CD4-positive, alpha-beta T cell (primary cell): ENCODE data around the gene DVL2. TPM values are rescaled to one million over a fixed set of nuclear protein-coding genes. Genes with fewer than 3 reads are reported as not detected.

Experiments used
- ATAC-seq: fragments of 200-7000 bp; cut with Tn5 transposase; one replicate; pipeline ENCODE4 v1.10.0; 2022; ENCODE audit warnings: mild to moderate bottlenecking; ENCODE audit not compliant: poor library complexity
- CTCF ChIA-PET: fragments of 350-600 bp; sonication (Branson Sonifier 250); formaldehyde crosslinking; loops from one replicate; lab custom pipeline; 2021; ENCODE audit warnings: antibody characterized with exemption, inconsistent platforms; lab: Charles Lee
- POLR2A ChIA-PET: fragments of 350-600 bp; sonication (Branson Sonifier 250); formaldehyde crosslinking; loops from one replicate; lab custom pipeline; 2021; ENCODE audit warnings: antibody characterized with exemption, inconsistent platforms; lab: Charles Lee
- DNase-seq, 14 experiments: peaks; one replicate each; pipeline ENCODE4 v3.0.0-alpha.2; 2013 to 2020; ENCODE audit warnings: mixed read lengths in 2 of 14
- H3K27ac ChIP-seq, 2 donors: one replicate each; pipeline versions ENCODE4 v1.5.1 to v1.7.0; 2013; ENCODE audit warnings: low read length in 2 of 2, low read depth in 1 of 2, mild to moderate bottlenecking in 1 of 2
- H3K27me3 ChIP-seq, 2 experiments: 1 replicate in 1 of 2; 2 replicates in 1 of 2; pipeline versions ENCODE4 v1.6.1 to v1.7.0; 2013; ENCODE audit warnings: low read length in 2 of 2, control low read depth in 1 of 2, mild to moderate bottlenecking in 1 of 2, moderate library complexity in 1 of 2; ENCODE audit not compliant: insufficient read depth in 2 of 2, control insufficient read depth in 1 of 2
- H3K36me3 ChIP-seq: one replicate; pipeline ENCODE4 v1.6.1; 2013; ENCODE audit warnings: low read length, control low read depth; ENCODE audit not compliant: insufficient read depth
- H3K4me1 ChIP-seq: one replicate; pipeline ENCODE4 v1.6.1; 2013; ENCODE audit warnings: low read length, control low read depth; ENCODE audit not compliant: insufficient read depth
- H3K4me3 ChIP-seq: one replicate; pipeline ENCODE4 v1.5.1; 2013; ENCODE audit warnings: mild to moderate bottlenecking, low read length, moderate library complexity
- H3K9me3 ChIP-seq, 2 experiments: 1 replicate in 1 of 2; 2 replicates in 1 of 2; pipeline versions ENCODE4 v1.6.1 to v1.7.0; 2013; ENCODE audit warnings: low read length in 2 of 2, mild to moderate bottlenecking in 2 of 2, control low read depth in 1 of 2, moderate library complexity in 1 of 2; ENCODE audit not compliant: control insufficient read depth in 1 of 2, insufficient read depth in 1 of 2
- H3K27ac Mint-ChIP-seq: one replicate; pipeline ENCODE4 v1.8.0; 2020; ENCODE audit warnings: mixed read lengths
- H3K27me3 Mint-ChIP-seq: one replicate; pipeline ENCODE4 v1.8.0; 2021; ENCODE audit warnings: mixed read lengths
- H3K36me3 Mint-ChIP-seq: one replicate; pipeline ENCODE4 v1.8.0; 2021; ENCODE audit warnings: low read depth, mixed read lengths
- H3K4me1 Mint-ChIP-seq: one replicate; pipeline ENCODE4 v1.8.0; 2021; ENCODE audit warnings: low read depth, mixed read lengths
- H3K4me3 Mint-ChIP-seq: one replicate; pipeline ENCODE4 v1.8.0; 2020; ENCODE audit warnings: mild to moderate bottlenecking, mixed read lengths
- H3K9me3 Mint-ChIP-seq: one replicate; pipeline ENCODE4 v1.8.0; 2020; ENCODE audit warnings: mixed read lengths
- intact Hi-C, 2 experiments: fragments of 100-400 bp; cut with DNase I in 1 of 2; cut with micrococcal nuclease in 1 of 2; formaldehyde crosslinking; loops; one replicate each; pipeline versions ENCODE4 v1.15.1 to v1.9.0; 2023 to 2025; cut with DNase I, micrococcal nuclease
- total RNA-seq, 174 experiments: library from RNA in 2 of 174; stranded (reverse) in 2 of 174; gene quantifications; one replicate each; pipeline ENCODE4 v1.2.3 and lab custom pipeline; 2021 to 2026
- TF ChIP-seq, protein P1 (sequence below): fragments of 200-600 bp; IDR thresholded peaks from one replicate; pipeline ENCODE4 v1.8.0; 2022; ENCODE audit warnings: antibody characterized with exemption, mild to moderate bottlenecking

Gene DVL2
- total RNA-seq, 2 experiments from 2014 or later = 40.9 to 41.3 TPM

DNA sequence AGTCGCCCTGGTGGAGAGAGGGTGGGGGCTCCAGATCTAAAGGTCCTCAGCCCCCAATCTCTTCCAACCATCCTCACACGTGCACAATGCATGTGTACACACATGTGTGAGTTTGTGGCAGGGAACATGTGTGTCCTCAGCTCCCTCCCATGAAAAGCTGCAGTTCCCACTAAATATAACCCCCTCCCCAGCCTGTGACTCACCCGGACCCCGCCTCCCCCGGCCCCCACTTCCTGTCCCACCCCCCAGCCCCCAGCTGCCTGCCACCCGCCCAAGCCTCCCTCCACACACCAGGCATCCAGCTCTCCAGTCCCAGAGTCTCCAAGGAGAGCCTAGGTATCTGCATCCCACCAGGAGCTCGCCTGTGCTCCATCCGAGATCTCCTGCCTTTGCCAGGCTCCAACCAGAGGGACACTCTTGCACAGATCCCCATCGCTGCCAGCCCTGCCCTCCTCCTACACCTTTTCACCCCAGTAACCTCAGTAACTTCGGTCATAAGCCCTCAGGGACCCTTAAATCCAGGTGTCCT, 18.6 kb downstream of the DVL2 start:
- Mint-ChIP-seq H3K9me3 (no peaks in the 10 kb centered on the region), H3K4me3 (peak overlapping the region; percentile 93), H3K36me3 (no peaks in the 10 kb centered on the region), H3K27me3 (peaks cover 5% of the 10 kb centered on the region), H3K4me1 (peaks cover 73% of the 10 kb centered on the region), H3K27ac (peak overlapping the region; percentile 93)
- DNase-seq = peak in 4 of 14 experiments; percentile 21 to 64 (median 46)
- ChIA-PET POLR2A (interaction anchor here (0.9 to 13.1 kb wide), 2 partner anchors 22 to 471 kb away, joined by 3 to 234 read pairs; partner anchors contain the start of genes DVL2, GABARAP, PHF23 and TP53), CTCF (interaction anchor here (2.7 kb wide), 1 partner anchor 10 kb away, joined by 13 read pairs; no protein-coding TSS in a partner anchor)
- Histone ChIP-seq H3K27ac (peak overlapping the region; percentile 85 to 99), H3K27me3 (no peaks in the 10 kb centered on the region), H3K4me3 (no peak overlapping the region), H3K36me3 (no peaks in the 10 kb centered on the region), H3K4me1 (peaks cover 80% of the 10 kb centered on the region), H3K9me3 (no peaks in the 10 kb centered on the region)
- TF ChIP-seq, protein P1, sequence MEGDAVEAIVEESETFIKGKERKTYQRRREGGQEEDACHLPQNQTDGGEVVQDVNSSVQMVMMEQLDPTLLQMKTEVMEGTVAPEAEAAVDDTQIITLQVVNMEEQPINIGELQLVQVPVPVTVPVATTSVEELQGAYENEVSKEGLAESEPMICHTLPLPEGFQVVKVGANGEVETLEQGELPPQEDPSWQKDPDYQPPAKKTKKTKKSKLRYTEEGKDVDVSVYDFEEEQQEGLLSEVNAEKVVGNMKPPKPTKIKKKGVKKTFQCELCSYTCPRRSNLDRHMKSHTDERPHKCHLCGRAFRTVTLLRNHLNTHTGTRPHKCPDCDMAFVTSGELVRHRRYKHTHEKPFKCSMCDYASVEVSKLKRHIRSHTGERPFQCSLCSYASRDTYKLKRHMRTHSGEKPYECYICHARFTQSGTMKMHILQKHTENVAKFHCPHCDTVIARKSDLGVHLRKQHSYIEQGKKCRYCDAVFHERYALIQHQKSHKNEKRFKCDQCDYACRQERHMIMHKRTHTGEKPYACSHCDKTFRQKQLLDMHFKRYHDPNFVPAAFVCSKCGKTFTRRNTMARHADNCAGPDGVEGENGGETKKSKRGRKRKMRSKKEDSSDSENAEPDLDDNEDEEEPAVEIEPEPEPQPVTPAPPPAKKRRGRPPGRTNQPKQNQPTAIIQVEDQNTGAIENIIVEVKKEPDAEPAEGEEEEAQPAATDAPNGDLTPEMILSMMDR = no peak
- ATAC-seq = no peak
- intact Hi-C loops = loop anchor here in 1 of 2 experiments (5.0 kb wide), 1 partner anchor 37 kb away; the partner anchor contains the start of genes CTDNEP1 and ELP5

DNA sequence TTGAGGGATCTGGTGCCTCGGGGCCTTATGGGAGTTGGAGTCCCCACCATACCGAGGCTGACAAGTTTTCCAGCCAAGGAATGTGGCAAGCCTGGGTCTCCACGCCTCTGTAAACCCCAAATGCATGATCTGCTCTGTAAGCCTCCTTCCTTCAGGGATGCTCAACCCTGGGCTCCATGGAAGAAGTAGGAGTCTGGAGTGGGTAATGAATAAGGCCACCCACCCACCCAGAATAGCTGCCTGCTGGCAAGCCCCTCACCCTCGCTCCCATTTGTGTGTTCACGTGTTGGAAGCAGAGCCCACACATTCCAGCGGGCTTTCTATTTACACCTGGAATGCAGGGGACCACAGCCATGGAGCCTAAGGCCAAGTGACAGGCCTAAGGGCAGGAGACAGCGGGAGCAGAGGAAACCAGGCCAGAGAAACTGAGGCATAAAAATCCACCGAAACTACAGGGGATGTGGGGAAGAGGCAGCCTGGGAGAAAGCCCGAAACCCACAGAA, 19.1 kb downstream of the DVL2 start:
- intact Hi-C loops = loop anchor here in 1 of 2 experiments (5.0 kb wide), 1 partner anchor 37 kb away; the partner anchor contains the start of genes CTDNEP1 and ELP5
- Mint-ChIP-seq H3K9me3 (no peaks in the 10 kb centered on the region), H3K27ac (peak overlapping the region; percentile 93), H3K4me1 (peaks cover 70% of the 10 kb centered on the region), H3K36me3 (no peaks in the 10 kb centered on the region), H3K27me3 (peaks cover 5% of the 10 kb centered on the region), H3K4me3 (peak overlapping the region; percentile 93)
- POLR2A ChIA-PET = interaction anchor here (0.9 to 13.1 kb wide), 6 partner anchors 10 to 471 kb away, joined by 3 to 234 read pairs (median 5); partner anchors contain the start of genes CTDNEP1, DVL2, ELP5 and GABARAP
- H3K9me3 ChIP-seq = no peaks in the 10 kb centered on the region
- DNase-seq = no peak
- ATAC-seq = no peak
- peak overlapping the region; percentile 64 for H3K4me3 ChIP-seq
- TF ChIP-seq, protein P1 = peak; percentile 0
- peaks cover 75% of the 10 kb centered on the region for H3K4me1 ChIP-seq
- no peaks in the 10 kb centered on the region for H3K36me3 ChIP-seq
- H3K27me3 ChIP-seq = no peaks in the 10 kb centered on the region
- CTCF ChIA-PET = interaction anchor here (1.0 to 2.7 kb wide), 6 partner anchors 10 to 217 kb away, joined by 3 to 13 read pairs (median 4); partner anchors contain the start of genes CTDNEP1, DVL2 and ELP5
- H3K27ac ChIP-seq = peak overlapping the region; percentile 85 to 99

DNA sequence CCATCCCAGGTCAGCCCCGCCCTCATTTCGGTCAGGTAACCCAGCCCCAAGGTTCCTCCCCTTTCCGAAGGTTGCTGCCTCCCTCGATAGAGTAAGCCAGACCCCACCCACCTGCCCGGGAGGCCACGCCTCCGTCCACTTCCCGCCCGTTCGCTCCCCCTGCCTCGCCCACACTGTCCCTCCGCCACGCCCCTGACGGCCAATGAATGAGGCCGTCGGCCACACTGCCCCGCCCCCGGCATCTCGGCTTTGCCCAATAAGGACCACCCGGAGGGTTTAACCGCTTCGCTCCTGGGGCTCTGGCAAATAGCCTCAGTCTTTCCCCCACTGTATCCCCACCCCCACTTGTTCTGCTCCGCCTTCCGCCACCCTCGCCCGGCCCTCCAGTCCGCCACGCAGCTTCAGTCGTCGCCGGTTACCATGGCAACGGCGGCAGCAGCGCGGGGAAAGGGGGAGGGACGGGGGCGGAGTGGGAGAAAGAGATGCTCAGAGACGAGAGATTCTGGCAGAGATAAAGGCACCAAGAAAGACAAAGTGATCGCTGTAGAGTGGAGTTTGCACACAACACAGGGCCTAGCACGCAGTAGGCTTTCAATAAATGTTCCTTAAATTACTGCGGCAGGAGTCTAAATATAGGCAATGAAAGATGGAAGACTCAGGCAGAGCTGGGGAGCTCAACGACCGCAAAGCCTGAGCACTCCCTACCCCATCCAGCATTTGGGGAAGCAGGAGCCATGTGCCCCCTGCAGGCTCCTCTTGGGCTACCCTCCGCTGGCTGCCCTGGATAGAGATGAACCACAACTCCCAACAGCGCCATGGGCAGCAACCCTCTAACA, 19.8 kb downstream of the DVL2 start:
- peak overlapping the region; percentile 85 to 99 for H3K27ac ChIP-seq
- DNase-seq = peak; percentile 97 to 100 (median 99)
- ChIA-PET CTCF (interaction anchor here (0.8 to 2.7 kb wide), 9 partner anchors 9 to 218 kb away, joined by 3 to 13 read pairs (median 4); partner anchors contain the start of genes CTDNEP1, DVL2, ELP5 and GABARAP), POLR2A (interaction anchor here (0.7 to 13.1 kb wide), 9 partner anchors 9 to 1074 kb away, joined by 3 to 234 read pairs (median 5); partner anchors contain the start of genes ACAP1, CTDNEP1, DVL2 and ELP5)
- H3K4me1 ChIP-seq = peaks cover 70% of the 10 kb centered on the region
- H3K36me3 ChIP-seq = no peaks in the 10 kb centered on the region
- Mint-ChIP-seq H3K36me3 (no peaks in the 10 kb centered on the region), H3K27ac (peak overlapping the region; percentile 93), H3K4me3 (peak overlapping the region; percentile 93), H3K4me1 (peaks cover 70% of the 10 kb centered on the region), H3K27me3 (peaks cover 5% of the 10 kb centered on the region), H3K9me3 (no peaks in the 10 kb centered on the region)
- ATAC-seq = peak; percentile 72
- TF ChIP-seq, protein P1 = peak; percentile 56
- H3K4me3 ChIP-seq = peak overlapping the region; percentile 64
- intact Hi-C loops = loop anchor here (1.0 to 5.0 kb wide), 3 partner anchors 9 to 38 kb away; partner anchors contain the start of genes CTDNEP1 (in 1 of the 2), ELP5 (in 1 of the 2) and GABARAP (in 1 of the 2)
- no peaks in the 10 kb centered on the region for H3K27me3 ChIP-seq
- H3K9me3 ChIP-seq = no peaks in the 10 kb centered on the region
